GM04503 (cell line): ENCODE results near the gene EFHD1.
"Not testable (repeated sequence)": the region's sequence is repeated elsewhere in the genome, so short reads cannot be mapped to it uniquely, and the experiment has no call there.

Experiments used
- DNase-seq: peaks from one replicate; pipeline ENCODE4 v3.0.0-alpha.2; 2012; ENCODE audit warnings: low read depth

Gene EFHD1

DNA sequence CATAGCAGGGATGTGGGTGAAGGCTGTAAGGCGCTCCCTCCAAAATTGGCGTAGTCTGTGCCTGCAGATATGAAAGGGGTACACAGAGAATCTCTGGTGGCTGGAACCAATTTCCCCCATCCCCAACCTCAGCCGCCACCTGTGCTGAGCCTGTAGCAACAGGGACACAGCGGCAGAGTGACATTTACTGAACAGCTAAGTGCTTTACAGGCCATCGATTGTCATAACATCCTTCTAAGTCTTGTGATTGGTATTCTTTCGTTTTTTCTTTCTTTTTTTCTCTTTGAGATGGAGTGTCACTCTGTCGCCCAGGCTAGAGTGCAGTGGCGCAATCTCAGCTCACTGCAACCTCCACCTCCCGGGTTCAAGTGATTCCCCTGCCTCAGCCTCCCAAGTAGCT lies 12.2 kb upstream of the EFHD1 start:
- no peak for DNase-seq

DNA sequence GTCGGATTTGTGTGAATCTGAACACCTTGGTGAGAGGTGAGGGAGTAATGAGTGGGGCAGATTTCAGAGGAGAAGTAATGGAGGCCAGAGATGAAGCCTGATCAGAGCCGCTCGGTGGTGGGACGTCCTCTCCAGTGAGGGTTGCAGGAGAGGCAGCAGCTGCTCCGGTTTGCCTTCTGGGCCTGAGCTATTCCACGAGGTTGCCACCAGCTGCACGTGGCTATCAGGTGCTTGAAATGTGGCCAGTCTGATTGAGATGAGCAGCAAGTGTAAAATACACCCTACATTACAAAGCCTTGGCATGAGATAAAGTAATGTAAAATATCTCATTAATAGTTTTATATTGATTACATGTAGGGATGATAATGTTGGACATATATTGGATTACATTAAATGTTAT lies 10.8 kb upstream of the EFHD1 start:
- no peak for DNase-seq

DNA sequence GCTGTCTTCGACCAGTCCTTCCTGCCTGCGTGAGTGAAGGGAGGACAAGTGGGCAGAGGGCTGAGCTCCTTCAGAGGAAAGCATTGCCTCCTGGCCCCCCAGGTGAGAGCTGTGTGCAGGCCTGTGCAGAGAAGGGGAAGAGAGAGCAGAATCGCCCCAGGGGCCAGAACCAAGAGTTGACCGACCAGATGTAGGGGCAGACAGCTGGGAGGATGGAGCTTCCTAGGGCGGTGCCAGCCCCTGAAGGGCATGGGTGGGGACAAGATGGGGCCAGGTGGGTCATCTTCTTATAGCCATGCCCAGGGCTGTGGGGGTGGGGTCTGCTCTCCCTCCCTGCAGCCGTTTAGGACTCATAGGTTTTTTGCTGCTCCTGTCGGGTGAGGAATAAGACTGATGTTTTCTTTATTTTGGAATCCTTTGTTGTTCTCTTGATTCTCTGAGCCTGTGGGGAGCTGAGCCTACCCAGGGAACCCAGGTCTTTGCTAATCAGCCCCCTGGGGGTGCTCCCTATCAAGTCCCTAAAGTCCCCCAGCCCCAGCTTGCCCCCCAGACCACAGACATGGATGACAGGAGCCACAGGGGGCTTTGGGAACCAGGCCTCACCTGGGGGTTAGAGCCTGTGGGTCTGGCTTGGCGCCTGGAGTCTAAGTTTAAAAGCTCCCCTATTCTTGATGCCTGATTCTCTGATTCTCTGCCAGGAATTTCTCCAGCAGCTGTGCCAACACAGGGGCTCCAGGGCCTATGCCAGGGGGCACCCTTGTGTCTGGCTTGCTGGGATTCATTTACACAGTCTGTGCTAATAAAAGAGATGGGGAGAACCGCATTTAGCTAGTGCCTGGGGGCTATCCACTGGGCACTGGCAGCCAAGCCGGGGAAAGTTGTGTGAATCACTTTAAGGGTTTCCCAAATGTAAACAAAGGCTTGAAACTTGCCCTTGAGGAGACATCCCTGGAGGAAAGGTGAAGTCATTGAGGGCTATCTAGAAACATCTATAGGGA lies 9.3 kb upstream of the EFHD1 start:
- no peak for DNase-seq

- no peak for DNase-seq
Measured at GRCh38 chr2:232626584-232626983, 6.8 kb upstream of the EFHD1 start.

DNA sequence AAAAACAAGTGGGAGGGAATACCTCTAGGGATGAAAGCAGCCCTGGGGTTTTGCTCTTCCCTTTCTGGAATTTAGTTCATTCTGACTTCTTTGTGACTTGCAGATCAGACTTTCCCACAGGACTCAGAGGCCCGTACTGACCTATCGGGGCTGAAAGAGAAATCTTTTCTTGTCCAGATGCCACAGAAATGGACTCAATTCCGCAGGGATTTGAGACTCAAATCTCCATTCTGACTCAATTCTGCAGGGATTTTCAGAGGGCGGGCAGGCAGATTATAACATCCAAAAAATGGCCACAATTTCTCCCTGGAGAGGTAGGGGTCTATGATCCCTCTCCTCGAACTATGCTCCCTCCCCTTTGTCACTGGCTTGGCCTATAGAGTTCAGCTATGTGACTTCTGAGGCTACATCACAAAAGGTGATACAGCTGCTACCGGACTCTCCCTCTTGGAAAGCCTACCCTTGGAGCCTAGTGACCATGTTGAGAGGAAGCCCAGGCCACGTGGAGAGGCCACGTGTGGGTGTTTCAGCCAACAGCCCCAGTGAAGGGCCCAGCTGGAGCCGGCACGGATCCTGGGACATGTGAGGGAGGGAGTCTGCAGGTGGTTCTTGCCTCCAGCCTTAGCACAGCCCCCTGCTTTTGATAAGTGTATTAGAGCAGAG lies 4.8 kb upstream of the EFHD1 start:
- DNase-seq, result no peak

- no peak for DNase-seq
Measured at GRCh38 chr2:232629129-232629475, 4.3 kb upstream of the EFHD1 start.

GRCh38 chr2:232632229-232632903 lies 1.0 kb upstream of the EFHD1 start:
- DNase-seq, result no peak

GRCh38 chr2:232632904-232633412 lies 446 bp upstream of the EFHD1 start:
- DNase-seq, result no peak

DNA sequence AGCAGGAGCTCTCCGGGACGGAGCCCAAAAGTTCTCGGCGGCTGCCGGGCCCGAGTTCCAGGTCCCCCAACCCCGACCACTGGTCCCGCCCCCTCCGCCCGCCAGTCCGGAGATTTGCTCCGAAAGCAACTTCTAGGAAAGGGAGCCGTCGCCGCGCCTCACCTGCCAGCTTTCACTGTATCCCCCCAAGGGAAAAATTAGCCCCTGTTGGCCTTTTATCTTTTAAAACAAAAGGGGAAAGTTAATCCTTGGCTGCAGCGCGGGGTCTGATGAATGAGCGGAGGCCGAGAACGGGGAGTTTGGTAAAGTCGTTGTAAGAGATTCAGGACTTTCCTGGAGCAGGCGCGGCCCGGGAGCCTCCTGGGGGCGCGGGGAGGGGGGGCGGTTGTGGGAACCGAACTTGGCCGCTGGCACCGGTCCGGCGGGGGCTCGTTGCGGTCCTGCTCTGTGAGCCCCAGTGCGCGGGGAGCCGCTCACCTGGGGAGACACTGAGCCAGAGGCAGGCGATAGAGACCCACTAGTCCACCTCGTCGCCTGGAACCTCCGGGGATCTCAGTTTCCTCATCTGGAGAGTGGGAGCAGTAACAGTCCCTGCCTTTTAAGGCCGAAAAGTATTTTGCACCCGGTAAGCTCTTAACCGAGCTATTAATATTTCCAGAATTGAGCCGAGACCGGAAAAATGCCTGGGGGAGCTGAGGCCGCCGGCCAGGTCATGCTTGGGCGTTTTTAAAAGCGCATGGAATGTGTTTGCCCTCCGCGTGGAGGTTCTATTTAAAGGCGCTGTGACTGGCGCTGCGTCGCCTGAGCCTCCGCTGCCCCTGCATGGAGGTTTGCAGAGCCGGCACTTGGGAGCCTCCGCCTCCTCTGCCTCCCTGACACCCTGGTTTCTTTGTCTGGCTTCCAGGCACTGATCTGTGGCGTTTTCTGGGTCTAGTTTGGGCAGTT lies 1.1 kb downstream of the EFHD1 start:
- DNase-seq, result no peak

GRCh38 chr2:232635376-232635775 lies 2.0 kb downstream of the EFHD1 start:
- not testable (repeated sequence) for DNase-seq

- DNase-seq, result no peak
Measured at GRCh38 chr2:232635820-232636219, 2.4 kb downstream of the EFHD1 start.

DNA sequence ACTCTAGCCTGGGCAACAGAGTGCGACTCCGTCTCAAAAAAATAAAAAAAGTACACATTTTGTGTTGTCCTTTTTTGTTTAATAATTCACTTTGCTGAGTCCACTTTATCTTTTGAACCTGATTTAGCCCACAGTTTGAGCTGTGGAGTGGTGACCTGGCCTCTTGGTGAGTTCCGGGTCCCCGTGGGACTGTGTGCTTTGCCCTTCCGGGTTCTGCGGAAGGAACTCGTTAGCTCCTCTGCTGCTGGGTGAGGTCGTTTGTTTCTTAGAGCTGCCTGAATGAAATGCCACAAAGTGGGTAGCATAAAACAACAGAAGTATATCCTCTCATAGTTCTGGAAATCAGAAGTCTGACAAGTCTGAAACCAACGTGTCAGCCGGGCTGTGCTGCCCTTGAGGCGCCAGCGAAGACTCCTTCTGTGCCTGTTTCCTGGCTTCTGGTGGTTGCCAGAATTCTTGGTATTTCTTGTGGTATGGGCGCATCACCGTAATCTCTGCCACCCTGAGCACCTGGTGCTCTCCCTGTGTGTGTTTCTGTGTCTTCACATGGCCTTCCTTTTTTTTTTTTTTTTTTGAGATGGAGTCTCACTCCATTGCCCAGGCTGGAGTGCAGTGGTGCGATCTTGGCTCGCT lies 3.5 kb downstream of the EFHD1 start:
- no peak for DNase-seq

DNA sequence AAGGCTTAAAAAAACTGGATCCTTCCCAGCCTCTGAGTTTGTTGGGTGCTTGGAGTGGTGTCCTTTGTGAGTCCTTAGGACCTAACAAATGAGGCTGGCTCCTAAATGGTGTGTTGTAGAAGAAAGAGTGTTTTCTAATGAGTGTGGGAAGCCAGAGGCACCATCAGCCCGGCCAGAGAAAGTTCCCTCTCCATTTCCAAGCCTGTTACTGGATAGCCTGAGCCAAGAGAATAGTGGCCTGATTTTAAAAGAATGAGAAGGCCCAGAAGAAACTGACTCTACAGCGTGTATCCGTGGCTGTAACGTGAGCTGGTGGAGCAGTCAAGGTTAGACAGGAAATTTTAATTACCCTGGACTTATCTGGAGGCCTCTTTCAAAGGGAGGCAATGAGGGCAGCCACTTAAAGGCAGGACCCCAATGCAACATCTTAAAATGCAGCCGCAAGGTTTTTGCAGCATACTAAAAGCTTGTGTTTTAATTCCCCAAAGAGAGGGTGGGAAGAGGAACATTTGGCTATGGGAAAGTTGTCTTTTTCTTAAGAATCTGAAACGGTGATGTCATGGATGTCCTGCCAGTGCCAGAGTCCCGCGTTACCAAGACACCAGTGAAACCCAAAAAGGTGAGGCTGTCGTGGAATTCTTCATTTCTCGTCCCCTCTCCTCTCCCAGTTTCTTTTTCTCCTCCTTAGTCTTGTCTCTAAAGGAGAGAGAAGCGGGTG lies 4.6 kb downstream of the EFHD1 start:
- DNase-seq, result no peak

DNA sequence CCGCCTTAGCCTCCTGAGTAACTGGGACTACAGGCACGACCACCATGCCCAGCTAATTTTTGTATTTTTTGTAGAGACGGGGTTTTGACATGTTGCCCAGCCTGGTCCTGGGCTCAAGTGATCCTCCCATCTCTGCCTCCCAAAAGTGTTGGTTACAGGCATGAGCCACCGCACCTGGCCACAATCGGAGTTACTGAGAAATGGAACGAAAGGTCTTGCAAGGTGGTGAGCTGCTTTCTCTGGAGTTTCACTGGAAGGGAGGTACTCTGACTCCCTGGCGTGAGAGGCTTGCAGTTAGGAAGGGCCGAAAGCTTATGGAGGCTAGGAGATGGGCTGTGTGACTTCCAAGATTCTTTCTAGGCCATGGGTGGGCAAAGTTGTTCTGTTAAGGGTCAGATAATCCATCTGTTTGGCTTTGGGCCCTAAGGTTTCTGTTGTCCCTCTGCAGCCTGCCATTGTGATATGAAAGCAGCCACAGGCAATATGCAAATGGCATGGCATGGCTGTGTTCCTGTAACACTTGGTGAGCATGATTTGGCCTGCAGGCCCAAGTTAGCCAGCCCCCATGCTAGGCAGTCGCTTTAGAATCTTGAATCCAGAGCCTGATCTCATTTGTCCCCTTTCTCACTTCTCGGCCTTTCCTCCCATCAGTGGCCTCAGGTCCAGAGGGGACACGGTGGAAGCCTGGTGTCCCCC lies 7.9 kb downstream of the EFHD1 start:
- DNase-seq, result no peak

DNA sequence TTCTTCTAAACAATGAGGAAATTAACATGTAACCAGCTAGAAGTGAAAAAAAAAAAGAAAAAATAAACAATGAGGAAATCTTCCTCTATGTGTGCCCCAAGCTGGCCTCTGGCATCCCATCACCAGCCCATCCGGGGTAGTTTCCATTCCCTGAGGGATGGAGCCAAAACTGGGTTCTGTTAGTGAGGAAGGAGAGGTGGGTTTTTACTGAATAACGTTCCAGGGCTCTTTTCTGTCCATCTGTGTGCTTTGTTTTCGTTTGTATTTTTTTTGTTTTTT lies 9.7 kb downstream of the EFHD1 start:
- no peak for DNase-seq

DNA sequence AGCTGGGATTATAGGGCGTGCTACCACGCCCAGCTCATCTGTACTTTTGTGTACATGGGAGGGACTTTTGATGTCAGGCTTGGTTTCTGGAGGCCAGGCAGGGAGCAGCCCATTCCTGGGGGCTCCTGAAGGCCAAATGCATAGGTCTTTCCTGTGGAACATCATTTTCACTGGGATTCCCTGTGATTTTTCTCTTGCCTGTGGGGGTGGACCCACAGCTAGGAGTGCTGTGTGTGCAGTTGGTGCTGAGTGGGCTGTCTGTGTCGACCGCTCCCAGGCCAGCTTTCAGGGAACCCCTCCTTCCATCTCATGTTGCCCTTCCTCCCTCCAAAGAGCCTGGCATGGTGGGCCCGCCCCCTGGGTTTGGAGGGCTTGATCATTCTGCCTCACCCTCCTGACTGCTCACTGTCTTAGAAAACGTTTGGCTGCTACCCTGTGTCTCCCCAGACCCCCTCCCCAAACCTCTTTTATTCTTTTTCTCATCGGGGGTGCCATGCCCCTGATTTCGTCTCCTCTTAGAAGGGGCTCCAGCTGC lies 10.5 kb downstream of the EFHD1 start:
- DNase-seq, result no peak

- DNase-seq, result no peak
Measured at GRCh38 chr2:232645061-232645460, 11.7 kb downstream of the EFHD1 start.

- DNase-seq, result no peak
Measured at GRCh38 chr2:232646726-232647125, 13.3 kb downstream of the EFHD1 start.

GRCh38 chr2:232647261-232647660 lies 13.9 kb downstream of the EFHD1 start:
- DNase-seq, result no peak

DNA sequence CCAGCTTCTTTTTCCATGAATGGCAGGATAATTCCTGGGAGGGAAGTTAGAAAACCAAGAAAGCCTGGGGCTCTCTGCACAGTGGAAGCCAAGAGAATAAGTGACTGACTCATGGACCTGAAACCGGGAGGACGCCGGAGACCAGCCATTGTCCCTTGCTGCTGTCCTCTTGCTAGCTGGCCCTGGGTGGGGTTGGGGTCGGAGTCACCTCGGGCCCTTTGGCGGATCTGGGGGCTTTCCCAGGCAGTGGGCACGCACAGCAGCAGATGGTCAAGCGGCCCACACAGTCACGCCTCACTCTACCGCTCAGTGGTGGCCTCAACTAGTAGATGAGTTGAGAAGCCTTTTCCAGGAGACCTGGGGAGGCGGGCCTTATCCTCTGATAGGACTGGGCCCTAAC lies 15.6 kb downstream of the EFHD1 start:
- no peak for DNase-seq
